ENCODE data around the gene AP3S2.
A peak's percentile ranks its signal among the peaks of the same experiment; 100 is the strongest.
"Not testable (repeated sequence)": the region's sequence is repeated elsewhere in the genome, so short reads cannot be mapped to it uniquely, and the experiment has no call there.

Gene AP3S2

DNA sequence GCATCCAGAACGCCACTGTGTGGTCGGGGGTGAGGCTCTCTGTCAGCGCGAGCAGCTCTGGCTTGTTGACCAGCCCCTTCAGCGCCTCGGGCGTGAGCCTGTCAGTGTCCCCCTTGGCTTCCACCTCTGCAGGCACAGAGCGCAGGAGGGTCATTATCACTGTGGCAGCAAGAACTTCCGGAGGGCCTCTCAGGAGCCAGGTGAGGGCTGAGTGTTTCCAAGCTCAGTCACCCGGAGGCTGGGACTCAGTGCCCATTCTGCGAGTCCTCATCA, 10.0 kb upstream of the AP3S2 start:
- DNase-seq (ENCODE audit: low read depth in 3 of 3): no peak

GRCh38 chr15:89903015-89903857, 9.4 kb upstream of the AP3S2 start:
- no peak for DNase-seq (ENCODE audit: low read depth in 3 of 3)

GRCh38 chr15:89900849-89901248, 7.1 kb upstream of the AP3S2 start:
- no peak for DNase-seq (ENCODE audit: low read depth in 3 of 3)

- no peak for DNase-seq (ENCODE audit: low read depth in 3 of 3)
These were observed 6.3 kb upstream of the AP3S2 start for GRCh38 chr15:89899951-89900567.

DNA sequence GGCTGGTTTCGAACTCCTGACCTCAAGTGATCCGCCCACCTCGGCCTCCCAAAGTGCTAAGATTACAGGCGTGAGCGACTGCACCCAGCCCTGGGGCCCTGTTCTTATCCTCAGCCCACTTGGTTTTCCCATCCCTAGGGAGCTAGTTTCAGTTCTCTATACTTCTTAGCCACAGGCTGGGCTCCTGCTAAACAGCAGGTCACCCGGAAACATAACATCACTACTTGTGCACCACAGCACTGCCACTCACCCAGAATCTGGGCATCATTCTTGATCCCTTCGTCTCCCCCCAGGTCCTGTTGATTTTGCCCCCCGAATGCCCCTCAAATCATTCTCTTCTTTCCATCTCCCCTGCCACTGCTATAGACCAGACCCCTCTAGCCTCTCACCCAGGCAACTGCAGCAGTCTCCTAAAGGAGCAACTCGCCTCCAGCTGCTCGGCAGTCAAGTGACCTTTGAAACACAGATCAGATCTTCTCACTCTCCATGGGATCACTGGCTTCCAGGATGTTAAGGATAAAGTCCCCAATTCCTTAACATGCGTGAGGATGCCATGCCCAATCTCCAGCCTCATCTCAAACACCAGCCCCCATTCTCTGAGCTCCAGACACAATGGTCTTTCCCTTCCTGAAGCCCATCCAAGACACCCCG, 5.6 kb upstream of the AP3S2 start:
- no peak for DNase-seq (ENCODE audit: low read depth in 3 of 3)

DNA sequence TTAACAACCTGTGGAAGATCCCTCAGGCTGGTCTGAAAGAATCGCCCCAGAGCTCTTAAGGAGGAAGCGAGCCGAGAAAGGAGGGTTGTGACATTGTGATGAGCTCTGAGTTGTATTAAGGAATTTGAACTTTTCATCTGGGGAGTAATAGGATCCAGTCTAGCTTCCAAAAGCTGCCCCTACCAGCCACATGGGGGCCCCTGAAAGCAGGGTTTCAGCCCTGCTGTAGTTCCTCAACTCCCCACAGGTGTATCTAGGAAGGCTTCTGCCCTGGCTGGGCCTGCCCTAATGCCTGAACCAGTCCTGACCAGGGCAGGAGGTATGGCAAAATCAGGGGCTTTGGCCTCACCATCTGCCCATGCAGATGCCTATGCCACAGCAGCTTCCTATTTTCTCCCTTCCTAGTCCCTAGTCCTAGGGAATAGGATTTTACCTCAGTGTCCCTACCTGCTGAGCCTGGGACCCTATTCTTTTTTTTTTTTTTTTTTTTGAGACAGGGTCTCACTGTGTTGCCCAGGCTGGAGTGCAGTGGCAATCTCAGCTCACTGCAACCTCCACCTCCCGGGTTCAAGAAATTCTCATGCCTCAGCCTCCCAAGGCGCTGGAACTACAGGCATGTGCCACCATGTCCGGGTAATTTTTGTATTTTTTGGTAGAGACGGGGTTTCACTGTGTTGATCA, 5.0 kb upstream of the AP3S2 start:
- peak in 2 of 3 experiments; percentile 7 to 10 for DNase-seq (ENCODE audit: low read depth in 3 of 3)

DNA sequence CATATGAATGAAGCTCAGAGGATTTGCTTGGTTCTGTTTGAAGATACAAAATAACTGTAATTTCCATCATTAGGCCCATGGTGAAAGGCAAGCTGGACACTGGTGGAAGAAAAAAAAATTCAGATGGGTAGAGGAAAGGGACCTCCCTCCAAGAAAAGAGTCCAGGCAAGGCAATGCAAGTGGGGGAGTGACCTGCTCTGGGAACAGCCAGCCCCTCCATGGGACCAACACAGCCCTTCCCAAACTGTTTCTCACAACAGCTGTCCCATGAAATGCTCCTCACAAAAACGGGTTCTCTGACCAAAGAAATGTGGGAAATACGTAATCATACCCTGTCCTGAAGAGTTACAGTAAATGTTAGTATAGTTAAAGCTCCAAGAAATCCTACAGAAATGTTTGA, 4.4 kb upstream of the AP3S2 start:
- DNase-seq (ENCODE audit: low read depth in 3 of 3): no peak

DNA sequence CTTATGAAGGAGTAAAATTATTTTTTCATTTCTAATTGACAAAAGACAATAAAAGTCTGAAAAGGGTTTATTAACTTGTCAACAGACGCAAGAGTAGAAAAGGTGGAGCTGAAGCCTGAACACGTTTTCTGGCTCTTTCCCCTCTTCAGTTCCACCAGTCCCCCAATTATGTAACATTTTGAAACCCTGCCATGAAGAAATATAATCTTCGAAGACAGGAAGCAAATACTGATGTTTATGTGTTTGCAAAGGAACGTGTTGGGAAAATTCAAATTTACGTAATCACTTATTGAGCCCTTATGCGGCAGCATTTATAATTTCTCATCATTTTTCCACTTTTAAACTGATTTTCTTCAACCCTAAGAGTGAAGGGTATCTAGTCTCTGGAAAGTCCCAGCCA, 767 bp downstream of the AP3S2 start:
- DNase-seq (ENCODE audit: low read depth in 3 of 3): no peak

DNA sequence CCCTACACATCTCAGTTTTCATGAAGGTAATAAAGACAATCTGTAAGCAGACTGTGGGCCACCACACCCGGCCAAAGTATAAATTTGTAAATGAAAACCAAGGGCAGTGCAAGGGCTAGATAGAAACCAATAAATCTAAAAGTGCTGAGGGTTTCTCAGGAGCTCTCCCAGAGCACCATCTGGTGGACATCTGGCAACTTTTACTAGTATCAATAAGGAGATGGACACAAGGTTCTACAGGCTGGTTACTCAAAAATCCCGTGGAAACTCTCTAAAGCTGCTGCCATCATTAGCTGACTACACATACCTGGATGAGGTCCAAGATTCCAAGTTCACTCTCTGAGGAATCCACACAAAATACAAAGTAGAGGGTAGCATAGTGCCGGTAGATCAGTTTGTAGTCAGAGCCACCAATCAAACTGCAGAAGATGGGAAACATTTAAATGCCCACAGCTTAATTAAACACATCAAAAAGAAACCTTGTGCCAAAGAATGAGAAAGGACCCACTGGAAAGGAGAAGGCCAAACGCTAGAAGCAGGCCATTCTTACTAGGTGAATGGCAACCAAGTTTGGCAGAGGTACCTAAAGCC, 5.5 kb downstream of the AP3S2 start:
- DNase-seq (ENCODE audit: low read depth in 3 of 3): no peak

- DNase-seq (ENCODE audit: low read depth in 3 of 3): no peak
These were observed 8.2 kb downstream of the AP3S2 start for GRCh38 chr15:89885611-89886010.

DNA sequence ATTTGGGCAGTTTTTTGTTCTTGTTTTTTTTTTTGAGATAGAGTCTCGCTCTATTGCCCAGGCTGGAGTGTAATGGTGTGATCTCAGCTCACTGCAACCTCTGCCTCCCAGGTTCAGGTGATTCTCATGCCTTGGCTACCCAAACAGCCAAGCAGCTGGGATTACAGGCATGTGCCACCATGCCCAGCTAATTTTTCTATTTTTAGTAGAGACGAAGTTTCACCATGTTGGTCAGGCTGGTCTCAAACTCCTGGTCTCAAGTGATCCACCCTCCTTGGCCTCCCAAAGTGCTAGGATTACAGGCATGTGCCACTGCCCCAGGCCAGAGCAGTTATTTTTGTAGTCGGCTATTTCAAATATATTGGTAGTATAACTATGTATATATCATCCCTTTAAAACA, 8.6 kb downstream of the AP3S2 start:
- not testable (repeated sequence) for DNase-seq (ENCODE audit: low read depth in 3 of 3)

- no peak for DNase-seq (ENCODE audit: low read depth in 3 of 3)
These were observed 10.3 kb downstream of the AP3S2 start for GRCh38 chr15:89883518-89883917.

DNA sequence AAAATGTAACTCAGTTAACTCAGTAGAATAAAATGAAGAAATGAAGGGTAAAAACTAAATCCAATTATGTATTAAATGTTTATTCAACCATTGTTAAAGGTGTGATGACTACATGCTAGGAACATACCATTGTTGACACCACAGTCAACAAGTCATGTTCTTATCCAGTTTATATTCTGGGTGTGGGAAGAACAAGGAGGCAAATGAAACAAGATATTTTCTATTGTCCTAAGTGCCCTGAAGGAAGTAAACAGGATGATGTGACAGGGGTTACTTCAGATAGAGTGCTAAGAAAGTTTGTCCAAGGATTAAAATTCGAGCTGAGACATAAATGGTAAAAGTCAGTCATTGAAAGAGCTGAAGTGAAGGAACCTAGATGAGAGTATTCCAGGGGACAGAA, 13.1 kb downstream of the AP3S2 start:
- no peak for DNase-seq (ENCODE audit: low read depth in 3 of 3)

DNA sequence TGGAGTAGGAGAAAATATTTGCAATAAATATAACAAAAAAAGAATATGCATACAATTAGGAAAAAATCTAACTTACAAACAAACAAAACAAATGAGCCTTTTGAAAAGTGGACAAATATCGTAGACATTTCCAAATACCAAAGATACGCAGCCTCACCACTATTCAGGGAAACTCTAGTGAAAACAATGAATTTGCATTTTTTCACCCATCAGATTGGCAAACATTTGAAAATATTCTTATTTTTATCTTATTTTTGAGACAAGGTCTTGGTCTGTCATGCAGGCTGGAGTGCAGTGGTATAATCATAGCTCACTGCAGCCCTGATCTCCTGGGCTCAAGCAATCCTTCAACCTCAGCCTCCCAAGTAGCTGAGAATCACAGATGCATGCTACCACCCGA, 15.5 kb downstream of the AP3S2 start:
- no peak for DNase-seq (ENCODE audit: low read depth in 3 of 3)

GRCh38 chr15:89877083-89877425, 16.7 kb downstream of the AP3S2 start:
- no peak for DNase-seq (ENCODE audit: low read depth in 3 of 3)

DNA sequence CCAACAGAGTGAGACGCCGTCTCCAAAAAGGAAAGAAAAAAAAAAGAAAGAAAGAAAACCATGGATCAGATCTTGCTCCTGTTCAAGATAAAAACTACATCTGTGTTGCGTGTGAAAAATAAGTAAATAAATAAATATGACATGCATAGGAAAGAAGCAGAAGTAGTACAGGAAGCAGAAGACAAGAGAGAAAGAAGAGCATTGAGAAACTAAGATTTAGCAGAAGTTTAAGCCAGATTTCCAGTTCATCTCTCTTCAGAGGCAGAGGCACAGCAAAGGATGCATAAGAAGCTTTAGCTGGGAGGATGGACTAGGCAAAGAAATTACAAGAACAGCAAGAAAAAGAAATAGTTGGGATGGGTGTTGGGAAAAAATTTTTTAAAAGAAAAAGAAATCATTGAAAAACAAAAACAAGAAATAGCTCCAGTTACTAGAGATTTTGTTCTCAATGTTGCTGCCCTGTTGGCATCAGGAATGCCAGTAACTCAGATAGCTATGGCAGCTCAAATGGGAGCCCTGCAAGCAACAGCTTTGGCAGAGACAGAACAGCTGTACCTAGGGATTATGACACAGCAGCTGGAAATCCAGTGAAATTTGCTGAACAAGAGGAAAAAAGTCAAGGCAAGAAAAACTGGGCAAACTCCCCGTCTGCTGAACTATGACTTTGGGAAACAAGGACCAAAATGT, 17.3 kb downstream of the AP3S2 start:
- DNase-seq (ENCODE audit: low read depth in 3 of 3): no peak

GRCh38 chr15:89875741-89876140, 18.1 kb downstream of the AP3S2 start:
- DNase-seq (ENCODE audit: low read depth in 3 of 3): no peak

DNA sequence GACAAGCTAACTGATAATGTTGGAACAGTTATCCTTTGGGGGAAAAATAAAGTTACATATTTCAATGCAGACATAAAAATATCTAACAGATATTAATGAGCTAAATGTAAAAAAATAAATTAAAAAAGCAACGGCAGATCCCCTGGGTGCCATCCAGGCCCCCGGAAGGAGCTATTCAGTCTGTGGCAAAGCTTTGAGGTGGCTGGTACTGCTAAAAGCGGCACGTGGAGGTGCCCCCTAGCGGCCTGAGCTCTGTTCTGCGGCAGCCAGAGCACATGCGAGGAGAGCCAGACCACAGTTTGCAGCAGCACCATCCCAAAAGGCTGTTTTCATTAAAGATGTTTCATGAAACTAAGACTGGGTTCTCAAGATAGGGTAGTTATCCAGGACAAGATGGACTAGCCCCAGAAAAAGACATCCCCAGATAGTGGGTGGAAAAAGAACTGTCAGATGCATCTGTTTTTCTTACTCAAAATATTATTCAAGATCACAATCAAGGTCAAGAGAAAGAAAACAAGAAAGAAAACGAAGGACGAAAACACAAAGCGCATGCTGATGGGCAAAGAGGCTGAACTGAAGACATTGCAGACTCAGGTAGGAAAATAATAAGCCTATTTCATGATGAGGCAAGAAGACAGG, 18.7 kb downstream of the AP3S2 start:
- peak; percentile 63 to 68 (median 64) for DNase-seq (ENCODE audit: low read depth in 3 of 3)

GRCh38 chr15:89870688-89871288, 23.0 kb downstream of the AP3S2 start:
- no peak for DNase-seq (ENCODE audit: low read depth in 3 of 3)

DNA sequence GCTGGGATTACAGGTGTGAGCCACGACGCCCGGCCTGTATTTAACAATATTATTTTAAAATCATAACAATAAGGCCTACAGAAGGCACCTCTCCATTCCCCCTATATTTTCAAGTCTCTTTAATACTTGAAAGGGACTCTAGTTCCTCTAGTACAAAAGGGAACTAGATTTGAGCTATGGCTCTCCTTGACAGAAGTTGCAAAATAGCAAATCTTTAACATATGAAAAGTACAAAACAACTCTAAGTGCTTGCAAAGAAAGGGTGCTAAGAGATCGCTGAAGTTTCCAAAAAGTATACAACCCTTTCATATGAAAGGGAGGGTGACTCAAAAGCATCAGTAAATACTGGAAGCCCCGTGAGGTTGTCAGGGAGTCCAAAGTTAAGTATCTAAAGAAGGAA, 23.8 kb downstream of the AP3S2 start:
- no peak for DNase-seq (ENCODE audit: low read depth in 3 of 3)

DNA sequence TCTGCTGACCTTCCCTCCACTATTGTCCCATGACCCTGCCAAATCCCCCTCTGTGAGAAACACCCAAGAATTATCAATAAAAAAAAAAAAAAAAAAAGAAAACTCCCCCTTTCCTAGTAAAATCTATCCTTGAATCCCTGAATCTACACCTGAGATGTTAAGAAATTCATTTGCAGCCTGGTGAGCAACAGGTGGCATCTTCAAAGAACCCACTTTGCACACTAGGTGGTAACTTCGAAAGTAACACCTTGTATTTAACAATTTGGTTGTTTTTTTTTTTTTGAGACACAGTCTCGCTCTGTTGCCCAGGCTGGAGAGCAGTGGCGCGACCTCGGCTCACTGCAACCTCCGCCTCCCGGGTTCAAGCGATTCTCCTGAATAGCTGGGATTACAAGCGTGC, 24.3 kb downstream of the AP3S2 start:
- not testable (repeated sequence) for DNase-seq (ENCODE audit: low read depth in 3 of 3)
